Measurements from ENCODE around the gene RAB22A.

The RAB22A gene

DNA sequence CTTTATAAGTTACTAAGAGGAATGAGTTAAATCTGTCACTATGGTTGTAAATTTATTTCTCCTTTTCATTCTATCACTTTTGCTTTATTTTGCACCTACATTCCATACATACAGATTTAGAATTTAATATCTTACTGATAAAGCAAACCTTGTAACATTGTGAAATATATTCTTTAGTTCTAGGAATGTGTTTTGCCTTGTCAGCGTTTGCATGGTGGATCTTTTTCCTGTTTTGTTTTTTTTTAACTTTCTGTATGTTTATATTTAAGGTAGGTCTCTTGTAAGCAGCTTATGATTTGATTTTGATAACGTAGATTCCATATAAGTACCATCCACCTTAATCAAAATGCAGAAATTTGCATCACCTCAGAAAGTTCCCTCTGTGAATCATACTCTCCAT is 16.4 kb downstream of the RAB22A start:
- no peak overlapping the region for H3K4me3 ChIP-seq (ENCODE audit: control insufficient read depth, low read depth, low read length)
- no peak for DNase-seq (ENCODE audit: low read depth)
- TF ChIP-seq, protein P1, sequence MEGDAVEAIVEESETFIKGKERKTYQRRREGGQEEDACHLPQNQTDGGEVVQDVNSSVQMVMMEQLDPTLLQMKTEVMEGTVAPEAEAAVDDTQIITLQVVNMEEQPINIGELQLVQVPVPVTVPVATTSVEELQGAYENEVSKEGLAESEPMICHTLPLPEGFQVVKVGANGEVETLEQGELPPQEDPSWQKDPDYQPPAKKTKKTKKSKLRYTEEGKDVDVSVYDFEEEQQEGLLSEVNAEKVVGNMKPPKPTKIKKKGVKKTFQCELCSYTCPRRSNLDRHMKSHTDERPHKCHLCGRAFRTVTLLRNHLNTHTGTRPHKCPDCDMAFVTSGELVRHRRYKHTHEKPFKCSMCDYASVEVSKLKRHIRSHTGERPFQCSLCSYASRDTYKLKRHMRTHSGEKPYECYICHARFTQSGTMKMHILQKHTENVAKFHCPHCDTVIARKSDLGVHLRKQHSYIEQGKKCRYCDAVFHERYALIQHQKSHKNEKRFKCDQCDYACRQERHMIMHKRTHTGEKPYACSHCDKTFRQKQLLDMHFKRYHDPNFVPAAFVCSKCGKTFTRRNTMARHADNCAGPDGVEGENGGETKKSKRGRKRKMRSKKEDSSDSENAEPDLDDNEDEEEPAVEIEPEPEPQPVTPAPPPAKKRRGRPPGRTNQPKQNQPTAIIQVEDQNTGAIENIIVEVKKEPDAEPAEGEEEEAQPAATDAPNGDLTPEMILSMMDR (conservative IDR thresholded peaks at IDR 0.05; ENCODE audit: control insufficient read depth, insufficient read depth, low read depth, low read length), result no peak

DNA sequence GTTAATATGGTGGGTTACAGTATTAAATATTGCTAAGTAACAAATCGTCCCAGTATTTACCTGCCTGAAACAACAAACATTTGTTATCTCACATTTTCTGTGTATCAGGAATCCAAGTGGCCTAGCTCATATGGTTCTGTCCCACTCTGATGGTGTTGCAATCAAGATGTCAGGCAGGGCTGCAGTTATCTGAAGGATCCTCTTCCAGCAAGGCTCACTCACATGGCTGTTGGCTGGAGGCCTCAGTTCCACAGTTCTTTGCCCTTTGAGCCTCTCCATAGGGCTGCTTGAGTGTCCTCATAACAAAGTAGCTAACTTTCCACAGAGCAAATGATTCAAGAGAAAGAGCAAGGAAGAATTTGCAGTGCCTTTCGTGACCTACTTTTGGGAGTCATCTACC is 17.7 kb downstream of the RAB22A start:
- H3K4me3 ChIP-seq (ENCODE audit: control insufficient read depth, low read depth, low read length), result no peak overlapping the region
- TF ChIP-seq, protein P1 (conservative IDR thresholded peaks at IDR 0.05; ENCODE audit: control insufficient read depth, insufficient read depth, low read depth, low read length), result no peak
- DNase-seq (ENCODE audit: low read depth), result no peak

DNA sequence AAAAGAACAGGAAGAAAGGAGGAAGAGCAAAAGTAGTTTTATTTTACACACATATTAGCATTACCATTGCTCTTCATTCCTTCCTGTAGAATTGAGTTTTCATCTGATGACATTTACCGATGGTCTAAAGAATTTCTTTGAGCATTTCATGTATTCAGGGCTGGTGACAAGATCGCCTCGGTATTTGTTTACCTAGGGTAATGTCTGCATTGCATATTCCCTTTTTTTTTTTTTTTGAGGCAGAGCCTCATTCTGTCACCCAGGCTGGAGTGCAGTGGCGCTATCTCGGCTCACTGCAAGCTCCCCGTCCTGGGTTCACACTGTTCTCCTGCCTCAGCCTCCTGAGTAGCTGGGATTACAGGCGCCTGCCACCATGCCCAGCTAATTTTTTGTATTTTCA is 19.3 kb downstream of the RAB22A start:
- DNase-seq (ENCODE audit: low read depth), result no peak
- TF ChIP-seq, protein P1 (conservative IDR thresholded peaks at IDR 0.05; ENCODE audit: control insufficient read depth, insufficient read depth, low read depth, low read length), result no peak
- no peak overlapping the region for H3K4me3 ChIP-seq (ENCODE audit: control insufficient read depth, low read depth, low read length)

DNA sequence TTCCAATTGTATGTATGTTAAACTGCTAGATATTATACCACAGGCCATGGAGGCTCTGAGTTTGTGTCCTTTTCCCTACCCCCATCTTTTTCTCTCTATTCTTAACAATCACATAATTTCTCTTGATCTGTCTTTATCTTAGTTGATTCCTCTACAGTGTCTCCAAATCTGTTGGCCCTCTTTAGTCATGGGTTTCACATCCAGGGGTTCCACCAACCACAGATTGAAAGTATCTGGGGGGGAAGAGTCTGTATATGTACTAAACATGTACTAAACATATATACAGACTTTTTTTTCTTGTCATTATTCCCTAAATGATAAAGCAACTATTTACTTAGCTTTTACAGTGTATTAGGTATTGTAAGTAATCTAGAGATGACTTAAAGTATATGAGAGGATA is 20.2 kb downstream of the RAB22A start:
- TF ChIP-seq, protein P1 (conservative IDR thresholded peaks at IDR 0.05; ENCODE audit: control insufficient read depth, insufficient read depth, low read depth, low read length), result no peak
- H3K4me3 ChIP-seq (ENCODE audit: control insufficient read depth, low read depth, low read length), result no peak overlapping the region
- DNase-seq (ENCODE audit: low read depth), result no peak

DNA sequence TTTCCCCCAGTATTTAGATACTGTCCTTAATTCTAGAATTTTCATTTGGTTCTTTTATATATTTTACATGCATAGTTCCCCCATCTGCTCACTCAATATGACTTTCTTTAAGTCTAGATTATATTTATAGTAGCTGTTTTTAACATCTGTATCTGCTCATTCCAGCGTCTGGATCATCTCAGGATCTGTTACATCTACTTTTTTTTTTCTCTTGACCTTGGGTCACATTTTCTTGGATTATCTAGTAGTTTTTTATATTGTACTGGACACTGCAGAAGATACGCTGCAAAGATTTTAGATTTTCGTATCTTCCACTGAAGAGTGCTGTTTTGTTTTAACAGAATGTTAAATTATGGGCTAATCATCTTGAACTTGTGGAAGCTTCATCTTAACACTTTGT is 20.7 kb downstream of the RAB22A start:
- DNase-seq (ENCODE audit: low read depth), result no peak
- H3K4me3 ChIP-seq (ENCODE audit: control insufficient read depth, low read depth, low read length), result no peak overlapping the region
- TF ChIP-seq, protein P1 (conservative IDR thresholded peaks at IDR 0.05; ENCODE audit: control insufficient read depth, insufficient read depth, low read depth, low read length), result no peak

DNA sequence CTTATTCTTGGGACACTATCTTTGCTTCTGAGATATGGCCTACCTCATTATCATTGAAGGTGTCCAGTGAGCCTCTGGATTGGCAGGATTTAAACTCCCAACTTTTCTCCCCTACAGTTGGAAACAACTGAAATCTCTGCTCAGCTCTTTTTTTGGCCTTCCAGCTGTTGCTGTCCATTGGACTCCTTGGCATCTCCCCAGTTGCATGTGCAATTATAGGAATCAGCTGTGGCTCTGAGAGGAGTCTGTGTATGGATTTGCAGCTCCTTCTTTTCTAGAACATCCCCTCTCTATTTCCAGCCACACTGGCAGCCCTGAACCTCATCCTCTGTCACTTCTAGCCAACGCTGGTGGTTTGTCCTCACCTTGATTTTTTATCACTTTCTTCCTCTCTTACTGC is 21.2 kb downstream of the RAB22A start:
- TF ChIP-seq, protein P1 (conservative IDR thresholded peaks at IDR 0.05; ENCODE audit: control insufficient read depth, insufficient read depth, low read depth, low read length), result no peak
- H3K4me3 ChIP-seq (ENCODE audit: control insufficient read depth, low read depth, low read length), result no peak overlapping the region
- DNase-seq (ENCODE audit: low read depth), result no peak

DNA sequence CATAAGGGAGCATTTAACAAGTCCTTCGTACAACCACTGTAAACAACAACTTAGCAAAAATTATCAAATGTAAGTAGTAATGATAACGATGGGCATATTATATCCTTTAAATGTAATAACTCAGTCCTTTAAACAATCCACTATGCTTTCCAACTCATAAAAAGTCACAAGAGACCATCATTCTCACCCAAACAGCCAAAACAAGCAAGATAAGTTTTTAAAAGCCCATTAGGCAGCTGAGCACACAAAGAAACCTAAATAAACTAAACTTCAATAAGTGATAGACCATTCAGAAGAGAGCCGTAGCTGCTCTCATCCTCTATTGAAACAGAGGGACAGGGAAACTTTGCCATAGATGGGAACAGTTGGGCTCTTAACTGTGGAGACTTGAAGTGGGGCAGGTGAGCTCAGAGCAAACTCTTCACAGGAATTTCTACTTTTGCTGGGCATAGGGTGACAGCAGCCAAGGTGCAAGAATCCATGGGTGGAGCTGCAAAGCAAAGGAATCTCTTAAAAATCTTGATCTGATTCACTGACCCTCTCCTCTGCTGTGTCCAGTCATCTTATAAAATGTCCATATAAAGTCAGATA is 22.5 kb downstream of the RAB22A start:
- TF ChIP-seq, protein P1 (conservative IDR thresholded peaks at IDR 0.05; ENCODE audit: control insufficient read depth, insufficient read depth, low read depth, low read length), result no peak
- DNase-seq (ENCODE audit: low read depth), result no peak
- H3K4me3 ChIP-seq (ENCODE audit: control insufficient read depth, low read depth, low read length), result no peak overlapping the region

All from fibroblast of mammary gland (primary cell).